ENCODE data around the gene SNTG2.

Gene SNTG2

DNA sequence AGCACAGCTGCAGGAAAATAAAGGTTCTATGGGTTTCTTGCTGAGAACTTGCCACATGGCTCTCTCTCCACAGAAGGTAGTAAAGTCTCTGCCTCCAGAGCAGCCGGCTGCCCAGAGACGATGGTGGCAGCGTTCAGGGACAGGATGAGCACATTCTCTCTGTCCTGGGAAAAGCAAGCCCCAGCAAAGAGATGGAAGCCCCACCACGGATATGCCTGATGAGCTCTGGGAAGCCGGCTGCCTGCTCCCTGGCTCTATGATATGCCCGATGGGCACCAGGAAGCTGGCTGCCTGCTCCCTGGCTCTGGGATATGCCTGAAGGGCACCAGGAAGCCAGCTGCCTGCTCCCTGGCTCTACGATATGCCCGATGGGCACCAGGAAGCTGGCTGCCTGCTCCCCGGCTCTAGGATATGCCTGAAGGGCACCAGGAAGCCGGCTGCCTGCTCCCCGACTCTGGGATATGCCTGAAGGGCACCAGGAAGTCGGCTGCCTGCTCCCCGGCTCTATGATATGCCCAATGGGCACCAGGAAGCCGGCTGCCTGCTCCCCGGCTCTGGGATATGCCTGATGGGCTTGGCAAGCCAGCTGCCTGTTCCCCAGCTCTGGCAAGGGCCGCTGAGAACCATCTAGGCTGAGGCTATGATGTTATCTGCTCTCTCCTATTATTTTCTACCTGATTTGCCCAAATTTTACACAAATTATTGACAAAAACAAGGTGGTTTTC lies 21.5 kb upstream of the SNTG2 start:
- no peak for DNase-seq

GRCh38 chr2:929925-930324 lies 20.7 kb upstream of the SNTG2 start:
- DNase-seq, result no peak

GRCh38 chr2:930935-931334 lies 19.7 kb upstream of the SNTG2 start:
- DNase-seq, result no peak

DNA sequence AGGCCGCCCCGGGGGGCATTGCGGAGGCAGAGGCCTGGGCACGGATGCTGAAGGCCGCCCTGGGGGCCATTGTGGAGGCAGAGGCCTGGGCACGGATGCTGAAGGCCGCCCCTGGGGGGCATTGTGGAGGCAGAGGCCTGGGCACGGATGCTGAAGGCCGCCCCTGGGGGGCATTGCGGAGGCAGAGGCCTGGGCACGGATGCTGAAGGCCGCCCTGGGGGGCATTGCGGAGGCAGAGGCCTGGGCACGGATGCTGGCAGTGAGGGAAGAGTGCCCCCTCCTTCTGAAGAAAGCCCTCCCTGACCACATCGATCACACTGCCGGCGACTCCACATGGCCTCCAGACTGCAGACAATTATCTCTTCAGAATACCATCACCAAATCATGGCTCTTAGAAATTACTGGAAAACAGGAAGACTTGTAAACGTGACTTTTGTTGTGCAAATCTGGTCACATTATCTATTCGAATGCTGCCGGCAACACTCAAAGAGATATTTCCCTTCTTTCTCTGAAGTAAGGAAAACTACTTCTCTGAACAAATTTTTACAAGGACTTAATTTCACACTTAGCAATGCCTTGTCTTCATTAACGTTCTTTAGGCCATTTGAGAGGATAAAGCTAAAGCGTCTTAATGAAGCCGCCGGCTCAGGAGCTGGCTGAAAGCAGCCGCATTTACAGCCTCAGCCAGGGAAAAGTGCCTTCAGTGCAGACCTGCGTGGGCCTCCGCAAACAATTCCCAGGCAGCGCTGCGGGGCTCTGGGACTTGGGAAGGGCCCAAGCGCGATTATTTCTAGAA lies 18.1 kb upstream of the SNTG2 start:
- no peak for DNase-seq

DNA sequence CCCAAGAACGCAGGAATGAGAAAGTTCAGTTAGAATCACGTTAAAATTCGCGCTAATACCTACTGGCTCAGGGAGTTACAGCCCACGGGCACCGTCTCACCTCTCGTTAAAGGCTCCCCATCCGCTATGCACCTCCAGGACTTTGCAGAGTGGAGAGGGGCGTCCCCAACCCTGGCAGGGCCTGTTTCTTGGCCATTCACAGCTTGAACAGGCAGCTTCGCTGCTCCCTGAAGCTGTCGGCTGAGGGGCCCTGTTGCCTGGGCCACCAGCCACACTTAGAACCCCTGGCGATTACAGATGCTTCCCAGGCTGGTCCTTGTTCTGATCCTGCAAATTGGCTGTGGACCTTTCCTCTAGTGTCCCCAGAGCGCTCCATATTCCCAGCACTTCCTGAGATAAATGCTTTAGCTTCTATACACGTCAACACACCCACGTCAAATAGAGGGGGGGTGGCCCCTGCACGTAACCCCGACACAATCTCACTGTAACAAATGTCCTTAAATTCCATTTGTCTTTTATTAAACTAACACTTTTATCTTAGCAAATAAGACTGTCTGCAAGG lies 16.8 kb upstream of the SNTG2 start:
- no peak for DNase-seq

GRCh38 chr2:937530-937929 lies 13.1 kb upstream of the SNTG2 start:
- DNase-seq, result no peak

- DNase-seq, result no peak
Observed at GRCh38 chr2:938181-939005, 12.3 kb upstream of the SNTG2 start.

DNA sequence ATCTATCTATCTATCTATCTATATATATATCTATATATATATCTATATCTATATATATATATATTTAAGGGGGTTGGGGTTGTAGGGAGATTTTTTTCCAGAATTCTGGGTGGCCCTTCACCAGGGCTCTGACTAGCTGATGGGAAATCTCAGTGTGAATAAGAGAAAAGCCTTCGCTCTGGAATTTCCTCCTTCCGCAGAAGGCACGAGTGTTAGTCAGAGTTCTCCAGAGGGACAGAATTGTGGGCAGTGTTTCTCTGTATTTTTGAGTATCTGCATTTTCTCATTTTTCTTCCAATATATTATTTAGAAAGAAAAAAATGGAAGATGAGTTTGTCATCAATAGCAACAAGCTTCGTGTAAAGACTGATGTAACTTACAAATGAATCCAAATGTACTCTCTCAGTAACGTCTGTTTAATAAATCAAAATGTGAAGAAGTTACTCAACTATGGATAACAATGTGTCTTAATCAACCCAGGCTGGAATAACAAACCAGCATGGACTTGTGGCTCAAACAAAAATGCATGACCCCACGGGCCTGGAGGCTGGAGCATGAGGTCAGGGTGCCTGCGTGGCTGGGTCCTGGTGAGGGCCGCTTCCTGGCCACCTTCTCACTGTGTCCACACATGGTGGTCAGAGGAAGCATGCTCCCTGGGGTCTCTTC lies 10.6 kb upstream of the SNTG2 start:
- DNase-seq, result no peak

GRCh38 chr2:941871-942270 lies 8.8 kb upstream of the SNTG2 start:
- DNase-seq, result no peak

GRCh38 chr2:942775-943460 lies 7.7 kb upstream of the SNTG2 start:
- DNase-seq, result no peak

DNA sequence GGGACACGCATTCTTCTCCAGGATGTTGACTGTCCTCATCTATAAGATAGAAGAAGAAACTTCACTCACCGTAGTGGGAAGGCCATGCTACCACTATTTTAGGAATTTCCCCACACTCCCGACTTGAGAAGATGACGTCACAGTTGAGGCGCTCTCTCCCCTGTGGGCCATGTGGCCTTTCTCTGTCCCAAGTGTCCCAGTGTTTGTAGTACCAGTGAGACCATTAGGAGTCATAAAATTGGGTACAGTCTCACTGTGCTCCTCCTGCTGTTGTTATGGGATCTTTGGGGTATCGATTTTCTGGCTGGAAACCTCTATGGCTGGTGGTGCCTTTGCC lies 7.2 kb upstream of the SNTG2 start:
- DNase-seq, result no peak

GRCh38 chr2:943821-944220 lies 6.8 kb upstream of the SNTG2 start:
- DNase-seq, result no peak

- no peak for DNase-seq
Observed at GRCh38 chr2:944693-945092, 6.0 kb upstream of the SNTG2 start.

DNA sequence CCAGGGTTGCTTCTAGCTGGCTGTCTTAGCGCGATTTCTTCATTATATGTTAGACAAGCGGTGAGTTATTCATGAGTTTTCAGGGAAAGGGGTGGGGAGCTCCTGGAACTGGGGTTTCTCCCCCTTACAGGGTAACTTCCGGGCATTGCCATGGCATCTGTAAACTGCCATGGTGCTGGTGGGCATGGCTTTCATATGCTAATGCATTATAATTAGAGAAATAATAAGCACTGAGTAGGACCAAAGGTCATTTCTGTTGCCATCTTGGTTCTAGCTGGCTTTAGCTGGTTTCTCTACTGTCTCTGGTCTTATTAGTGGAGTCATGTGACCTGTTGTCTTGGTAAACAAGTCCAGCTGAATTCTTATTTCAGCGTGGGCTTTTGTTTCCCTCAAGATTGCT lies 5.5 kb upstream of the SNTG2 start:
- no peak for DNase-seq

GRCh38 chr2:946073-946948 lies 4.3 kb upstream of the SNTG2 start:
- DNase-seq, result no peak

DNA sequence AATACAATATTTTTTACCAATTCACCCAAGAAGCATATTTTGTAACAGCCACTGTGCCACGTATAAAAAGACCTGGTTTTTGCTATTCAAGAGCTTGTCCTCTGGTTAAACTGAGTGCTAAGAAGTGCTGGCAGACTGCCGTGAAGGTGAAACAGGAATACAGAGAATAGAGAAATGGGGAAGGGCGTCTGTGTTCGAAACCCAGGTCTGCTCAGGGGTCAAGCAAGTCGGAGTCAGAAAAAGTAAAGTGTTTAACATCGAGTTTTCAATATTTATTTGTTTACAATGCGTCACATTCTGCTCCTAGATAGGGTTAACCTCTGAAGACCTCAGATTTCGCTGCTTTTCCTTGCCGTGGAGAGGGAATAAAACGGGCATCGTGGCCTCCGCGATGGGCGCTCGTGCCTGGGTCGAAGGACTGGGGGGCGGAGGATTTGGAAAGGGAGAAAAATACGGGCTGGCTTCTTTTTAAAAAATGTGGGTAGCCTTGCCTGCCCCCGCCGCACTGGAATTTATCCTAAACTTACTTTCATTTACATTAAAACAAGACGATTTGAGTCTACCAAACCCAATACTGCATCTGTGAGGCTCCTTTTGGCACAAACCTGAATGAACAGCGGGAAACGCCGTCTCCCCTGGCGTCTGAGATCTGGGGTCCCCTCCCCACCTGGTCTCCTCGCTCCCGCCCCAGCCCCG lies 1.1 kb upstream of the SNTG2 start:
- DNase-seq, result no peak

DNA sequence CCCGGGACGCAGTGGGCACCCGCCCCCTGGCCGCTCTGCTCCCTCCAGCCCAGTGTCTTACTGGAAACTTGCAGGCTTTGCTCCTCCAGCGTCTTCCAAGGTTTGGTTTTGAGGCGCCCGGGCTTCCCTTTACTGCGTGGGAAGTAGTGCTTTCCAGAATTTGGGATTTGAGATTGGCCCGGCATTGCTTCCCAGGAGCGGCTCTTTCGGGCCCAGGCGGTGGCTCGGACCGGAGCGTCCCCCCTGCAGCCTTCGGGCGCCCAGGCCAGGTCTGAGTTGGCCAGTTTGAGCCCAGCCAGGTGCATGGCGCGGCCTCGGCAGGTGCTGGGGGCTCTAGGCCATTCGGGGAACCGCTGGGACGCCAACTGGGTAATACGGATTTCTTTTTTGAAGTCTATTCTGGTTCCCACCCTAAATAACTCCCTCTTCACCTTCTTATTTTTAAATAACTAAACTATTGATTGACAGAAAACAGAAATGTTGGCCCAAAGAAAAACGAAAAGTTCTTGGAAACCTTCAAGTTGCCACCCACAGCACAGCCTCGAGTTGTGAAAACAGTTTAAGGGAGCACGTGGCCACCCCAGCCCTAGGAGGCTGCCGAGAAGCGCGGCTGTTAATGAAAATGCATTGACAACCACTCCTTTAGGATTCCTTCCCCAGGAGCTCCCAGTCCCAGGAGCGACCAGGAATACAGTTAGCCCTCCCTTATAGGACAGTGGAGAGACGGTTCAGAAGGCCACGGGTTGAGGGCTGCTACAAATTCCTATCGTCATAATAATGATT lies 766 bp downstream of the SNTG2 start:
- no peak for DNase-seq

DNA sequence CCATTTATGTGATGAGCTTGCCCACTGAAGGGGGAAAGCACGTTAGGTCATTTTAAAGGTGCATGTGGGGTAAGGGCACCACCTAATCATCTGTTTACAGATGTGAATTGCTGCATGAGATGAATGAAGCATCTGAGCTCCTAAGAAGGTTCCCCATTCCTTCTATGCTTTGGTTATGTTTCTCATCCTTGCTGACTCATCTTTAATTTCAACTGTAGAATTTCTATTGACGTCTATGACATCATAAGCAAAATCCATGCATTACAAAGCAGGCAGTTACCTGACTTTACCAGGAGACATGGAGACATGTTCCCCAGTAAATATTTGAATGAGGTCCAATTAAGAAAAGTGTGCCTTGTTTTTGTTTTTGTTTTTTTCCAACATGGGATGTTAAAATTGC lies 2.8 kb downstream of the SNTG2 start:
- DNase-seq, result no peak

GRCh38 chr2:953975-954686 lies 3.5 kb downstream of the SNTG2 start:
- DNase-seq, result no peak
